Measurements from ENCODE around the gene UNC5A.

GRCh38 chr5:176836811-176837706 lies 26.7 kb downstream of the UNC5A start:
- TF ChIP-seq, protein P1, sequence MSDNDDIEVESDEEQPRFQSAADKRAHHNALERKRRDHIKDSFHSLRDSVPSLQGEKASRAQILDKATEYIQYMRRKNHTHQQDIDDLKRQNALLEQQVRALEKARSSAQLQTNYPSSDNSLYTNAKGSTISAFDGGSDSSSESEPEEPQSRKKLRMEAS (IDR thresholded peaks at IDR 0.05; ENCODE audit: low read depth): no peak
- TF ChIP-seq JUND (IDR thresholded peaks at IDR 0.05) (no peak), CHD2 (IDR thresholded peaks at IDR 0.05; ENCODE audit: low read length, partially characterized antibody) (no peak), ELF1 (IDR thresholded peaks at IDR 0.05) (no peak), RFX5 (IDR thresholded peaks at IDR 0.05; ENCODE audit: low read length) (no peak), GABPA (IDR thresholded peaks at IDR 0.05; ENCODE audit: low read depth) (no peak)
